ENCODE measurements around the gene MTERF2. TPM values are rescaled to one million over a fixed set of nuclear protein-coding genes. Genes with fewer than 3 reads are reported as not detected.

The MTERF2 gene
- total and polyA plus RNA-seq, 9 donors: 25.2 to 37.7 (median 32.9) TPM

DNA sequence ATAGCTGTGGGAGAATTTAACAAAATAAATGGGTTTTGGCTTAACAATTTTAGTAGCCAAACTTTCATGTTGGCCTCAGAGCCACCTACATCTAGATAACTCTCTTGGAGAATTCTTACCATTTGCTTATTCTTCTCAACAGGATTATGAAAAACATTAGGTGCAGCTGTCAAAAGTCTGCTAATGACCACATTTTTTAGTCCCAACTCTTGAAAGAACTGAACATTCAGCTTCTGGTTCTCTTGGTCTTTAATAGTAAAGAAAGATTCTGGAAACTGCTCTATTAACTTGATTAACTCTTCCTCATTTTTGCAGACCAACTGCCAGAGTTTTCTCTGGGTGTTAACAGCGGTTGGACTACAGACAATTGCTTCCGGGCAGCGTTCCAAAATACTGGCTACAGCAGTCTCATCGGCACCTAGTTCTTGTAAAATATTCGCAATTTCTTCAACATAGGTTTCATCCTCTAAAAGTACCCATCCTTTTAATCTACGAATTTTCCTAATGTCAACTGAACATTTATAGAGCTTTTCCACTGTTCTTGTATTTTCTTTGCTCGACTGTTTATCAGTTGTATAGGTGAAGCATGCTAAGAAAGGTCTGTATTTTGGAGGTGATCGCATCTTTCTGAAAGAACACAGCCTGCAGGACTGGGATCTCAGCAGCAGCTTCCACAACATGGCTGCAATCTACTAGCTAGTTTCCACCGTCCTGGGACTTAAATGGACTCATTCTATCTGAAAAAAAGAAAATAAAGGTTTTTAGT is 8.7 kb downstream of the MTERF2 start:
- no peak overlapping the region for H3K4me3 ChIP-seq (ENCODE audit: low read length)
- H3K27ac ChIP-seq (ENCODE audit: low read length): peak overlapping the region; percentile 10
- H3K4me1 ChIP-seq (ENCODE audit: control insufficient read depth, insufficient read depth, low read length): peaks cover 2% of the 10 kb centered on the region
- WGBS (ENCODE audit: insufficient coverage): 26% methylated on average over 5 of the region's 9 CpGs
- H3K27me3 ChIP-seq (ENCODE audit: control insufficient read depth, insufficient read depth, low read length): no peaks in the 10 kb centered on the region
- no peaks in the 10 kb centered on the region for H3K9me3 ChIP-seq (replicated peaks; ENCODE audit: control insufficient read depth, low read depth, low read length)
- H3K36me3 ChIP-seq (ENCODE audit: control insufficient read depth, insufficient read depth, low read length): peaks cover 25% of the 10 kb centered on the region
- DNase-seq: peak; percentile 65

DNA sequence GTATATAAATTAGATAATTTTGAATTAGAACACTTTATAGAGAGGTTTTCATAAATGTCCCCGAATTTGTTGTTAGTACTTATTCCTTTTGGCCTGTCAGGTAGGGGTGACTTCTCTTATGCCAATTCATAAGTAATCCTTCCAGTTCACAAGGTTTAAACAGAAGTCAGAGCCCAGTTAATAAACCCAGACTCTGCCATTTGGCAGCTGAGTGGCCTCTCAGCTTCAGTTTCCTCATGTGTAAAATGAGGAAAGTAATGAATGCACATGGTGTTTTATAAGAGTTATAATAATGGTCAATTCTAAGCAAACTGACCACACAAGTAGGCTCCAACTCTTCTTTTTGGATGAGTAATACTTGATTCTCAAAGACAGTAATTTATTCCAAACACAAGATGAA is 10.3 kb downstream of the MTERF2 start:
- Histone ChIP-seq H3K4me3 (ENCODE audit: low read length) (no peak overlapping the region), H3K27me3 (ENCODE audit: control insufficient read depth, insufficient read depth, low read length) (no peaks in the 10 kb centered on the region), H3K27ac (ENCODE audit: low read length) (no peak overlapping the region), H3K36me3 (ENCODE audit: control insufficient read depth, insufficient read depth, low read length) (peaks cover 22% of the 10 kb centered on the region), H3K9me3 (replicated peaks; ENCODE audit: control insufficient read depth, low read depth, low read length) (no peaks in the 10 kb centered on the region), H3K4me1 (ENCODE audit: control insufficient read depth, insufficient read depth, low read length) (no peaks in the 10 kb centered on the region)
- WGBS (ENCODE audit: insufficient coverage): no CpG with 5 or more reads among the region's 1 CpG
- no peak for DNase-seq

DNA sequence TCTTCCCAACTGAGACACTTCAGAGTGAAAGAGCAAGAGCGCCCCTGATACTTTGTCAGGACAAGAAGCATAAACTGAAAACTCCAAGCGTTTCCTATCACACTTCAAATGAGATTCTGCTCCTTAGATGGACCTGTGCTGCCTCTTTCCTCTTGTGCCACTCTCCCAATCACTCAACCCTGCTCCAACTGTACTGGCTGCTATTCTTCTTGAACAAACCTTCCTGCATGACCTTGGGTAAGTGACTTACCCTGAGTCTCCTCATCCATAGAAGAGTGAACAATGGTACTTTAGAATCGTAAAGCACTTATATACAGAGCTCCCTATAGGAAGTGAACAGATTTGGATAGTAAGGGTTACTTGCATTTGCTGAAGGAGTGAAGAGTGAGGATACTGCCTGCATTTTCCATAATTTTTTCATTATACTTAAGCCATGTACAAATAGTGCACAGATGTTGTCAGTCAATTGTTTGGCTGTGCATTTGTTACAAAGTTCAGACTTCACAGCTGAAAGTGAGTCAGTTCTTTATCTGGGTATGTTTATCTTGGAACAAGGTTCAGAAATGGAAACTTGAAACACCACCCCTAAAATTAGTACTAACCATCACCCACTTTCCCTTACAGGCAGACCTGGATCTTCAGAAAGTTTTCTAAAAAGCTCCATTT is 10.8 kb downstream of the MTERF2 start:
- H3K36me3 ChIP-seq (ENCODE audit: control insufficient read depth, insufficient read depth, low read length): peaks cover 24% of the 10 kb centered on the region
- 86% methylated on average over 2 of the region's 3 CpGs for WGBS (ENCODE audit: insufficient coverage)
- DNase-seq: no peak
- H3K4me1 ChIP-seq (ENCODE audit: control insufficient read depth, insufficient read depth, low read length): no peaks in the 10 kb centered on the region
- H3K27me3 ChIP-seq (ENCODE audit: control insufficient read depth, insufficient read depth, low read length): no peaks in the 10 kb centered on the region
- no peaks in the 10 kb centered on the region for H3K9me3 ChIP-seq (replicated peaks; ENCODE audit: control insufficient read depth, low read depth, low read length)
- no peak overlapping the region for H3K27ac ChIP-seq (ENCODE audit: low read length)
- no peak overlapping the region for H3K4me3 ChIP-seq (ENCODE audit: low read length)

DNA sequence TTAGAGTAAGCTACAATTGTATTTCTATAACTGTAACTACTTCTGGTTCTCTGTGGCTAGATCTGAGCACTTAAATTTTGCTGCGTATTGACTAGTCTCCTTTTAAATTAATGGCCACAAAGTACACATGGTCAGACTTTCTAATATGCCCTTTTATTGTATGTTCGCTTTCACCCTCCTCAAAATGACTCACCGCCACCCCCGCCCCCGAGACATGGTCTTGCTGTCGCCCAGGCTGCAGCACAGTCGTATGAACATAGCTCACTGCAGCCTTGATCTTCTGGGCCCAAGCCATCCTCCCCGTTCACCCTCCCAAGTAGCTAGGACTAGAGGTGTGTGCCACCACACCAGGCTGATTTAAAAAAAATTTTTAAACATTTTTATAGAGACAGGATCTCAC is 11.8 kb downstream of the MTERF2 start:
- 90% methylated on average over 6 of the region's 8 CpGs for WGBS (ENCODE audit: insufficient coverage)
- Histone ChIP-seq H3K27ac (ENCODE audit: low read length) (no peak overlapping the region), H3K4me1 (ENCODE audit: control insufficient read depth, insufficient read depth, low read length) (no peaks in the 10 kb centered on the region), H3K36me3 (ENCODE audit: control insufficient read depth, insufficient read depth, low read length) (peaks cover 29% of the 10 kb centered on the region), H3K4me3 (ENCODE audit: low read length) (no peak overlapping the region), H3K27me3 (ENCODE audit: control insufficient read depth, insufficient read depth, low read length) (no peaks in the 10 kb centered on the region), H3K9me3 (replicated peaks; ENCODE audit: control insufficient read depth, low read depth, low read length) (no peaks in the 10 kb centered on the region)
- no peak for DNase-seq

DNA sequence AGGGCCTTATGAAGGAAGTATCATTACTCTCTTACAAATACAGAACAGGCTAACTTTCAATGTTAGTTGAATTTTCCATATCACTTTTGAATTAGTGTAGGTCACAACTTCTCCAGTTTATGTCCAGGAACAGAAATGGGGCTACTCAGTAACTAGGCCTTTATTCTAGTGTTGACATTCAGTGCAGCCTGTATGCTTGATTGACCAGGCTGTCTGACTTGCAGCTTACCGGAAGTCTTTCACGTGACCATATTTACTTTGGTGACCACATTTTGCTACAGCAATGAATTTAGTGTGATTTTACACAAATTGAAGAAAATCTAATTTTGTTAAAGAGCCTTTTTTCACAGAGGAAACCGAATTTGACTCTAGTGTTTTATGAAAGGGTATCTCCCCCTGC is 12.4 kb downstream of the MTERF2 start:
- H3K4me3 ChIP-seq (ENCODE audit: low read length): no peak overlapping the region
- H3K27me3 ChIP-seq (ENCODE audit: control insufficient read depth, insufficient read depth, low read length): no peaks in the 10 kb centered on the region
- no peak overlapping the region for H3K27ac ChIP-seq (ENCODE audit: low read length)
- H3K36me3 ChIP-seq (ENCODE audit: control insufficient read depth, insufficient read depth, low read length): peaks cover 27% of the 10 kb centered on the region
- WGBS (ENCODE audit: insufficient coverage): 92% methylated on average over 2 of the region's 3 CpGs
- no peaks in the 10 kb centered on the region for H3K9me3 ChIP-seq (replicated peaks; ENCODE audit: control insufficient read depth, low read depth, low read length)
- H3K4me1 ChIP-seq (ENCODE audit: control insufficient read depth, insufficient read depth, low read length): no peaks in the 10 kb centered on the region
- no peak for DNase-seq

DNA sequence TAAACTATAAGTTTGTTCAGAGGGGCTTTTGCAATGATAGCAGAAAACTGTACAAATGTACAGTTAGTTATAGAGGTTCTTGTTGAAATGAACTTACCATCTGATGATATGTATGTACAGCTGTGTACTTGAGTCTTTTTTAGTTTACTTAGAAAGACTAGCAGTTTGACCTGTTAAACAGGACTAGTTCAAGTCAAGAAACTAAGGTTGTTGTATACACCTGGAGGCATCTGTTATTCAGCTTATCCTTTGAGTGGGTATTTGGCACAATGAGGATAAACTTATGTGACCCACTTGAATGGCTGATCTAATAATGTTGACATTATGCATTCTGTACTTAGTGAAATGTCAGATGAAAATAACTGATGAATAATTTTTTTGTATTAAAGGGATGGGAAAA is 13.4 kb downstream of the MTERF2 start:
- no peak for DNase-seq
- H3K36me3 ChIP-seq (ENCODE audit: control insufficient read depth, insufficient read depth, low read length): peaks cover 26% of the 10 kb centered on the region
- no peaks in the 10 kb centered on the region for H3K4me1 ChIP-seq (ENCODE audit: control insufficient read depth, insufficient read depth, low read length)
- H3K9me3 ChIP-seq (replicated peaks; ENCODE audit: control insufficient read depth, low read depth, low read length): no peaks in the 10 kb centered on the region
- H3K27me3 ChIP-seq (ENCODE audit: control insufficient read depth, insufficient read depth, low read length): no peaks in the 10 kb centered on the region
- H3K4me3 ChIP-seq (ENCODE audit: low read length): no peak overlapping the region
- H3K27ac ChIP-seq (ENCODE audit: low read length): no peak overlapping the region

DNA sequence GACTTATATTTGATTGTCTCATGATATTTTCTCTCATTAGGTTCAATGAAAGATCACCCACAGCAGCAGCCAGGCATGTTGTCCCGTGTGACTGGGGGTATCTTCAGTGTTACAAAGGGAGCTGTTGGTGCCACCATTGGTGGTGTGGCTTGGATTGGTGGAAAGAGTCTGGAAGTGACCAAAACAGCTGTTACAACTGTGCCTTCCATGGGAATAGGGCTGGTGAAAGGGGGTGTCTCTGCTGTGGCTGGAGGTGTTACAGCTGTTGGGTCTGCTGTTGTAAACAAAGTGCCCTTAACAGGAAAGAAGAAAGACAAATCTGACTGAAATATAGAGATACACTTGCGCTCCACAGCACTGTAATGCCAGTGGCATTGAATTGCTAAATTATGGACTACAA is 15.9 kb downstream of the MTERF2 start:
- H3K4me1 ChIP-seq (ENCODE audit: control insufficient read depth, insufficient read depth, low read length): no peaks in the 10 kb centered on the region
- no peak for DNase-seq
- no peak overlapping the region for H3K27ac ChIP-seq (ENCODE audit: low read length)
- H3K27me3 ChIP-seq (ENCODE audit: control insufficient read depth, insufficient read depth, low read length): no peaks in the 10 kb centered on the region
- no peaks in the 10 kb centered on the region for H3K9me3 ChIP-seq (replicated peaks; ENCODE audit: control insufficient read depth, low read depth, low read length)
- no peak overlapping the region for H3K4me3 ChIP-seq (ENCODE audit: low read length)
- peaks cover 23% of the 10 kb centered on the region for H3K36me3 ChIP-seq (ENCODE audit: control insufficient read depth, insufficient read depth, low read length)
- 89% methylated on average over 2 of the region's 2 CpGs for WGBS (ENCODE audit: insufficient coverage)

DNA sequence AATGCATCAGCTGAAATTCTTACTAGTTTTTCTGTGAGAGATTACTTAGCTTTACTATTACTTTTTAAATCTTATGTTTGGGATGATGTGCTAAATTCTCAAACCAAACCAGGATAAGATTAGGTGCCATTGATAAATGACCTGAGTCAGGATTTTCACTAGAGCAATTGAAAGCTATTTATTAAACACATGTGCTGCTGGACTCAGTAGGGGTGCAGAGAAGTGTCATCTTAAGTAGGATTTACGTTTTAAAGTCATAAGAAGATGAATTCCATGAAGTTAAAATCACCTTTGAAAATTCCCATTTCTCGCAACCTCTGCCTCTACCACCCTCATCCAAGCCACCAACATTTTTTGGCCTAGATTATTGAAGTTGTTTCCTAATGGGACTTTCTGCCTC is 22.4 kb downstream of the MTERF2 start:
- Histone ChIP-seq H3K4me3 (ENCODE audit: low read length) (no peak overlapping the region), H3K9me3 (replicated peaks; ENCODE audit: control insufficient read depth, low read depth, low read length) (no peaks in the 10 kb centered on the region), H3K4me1 (ENCODE audit: control insufficient read depth, insufficient read depth, low read length) (no peaks in the 10 kb centered on the region), H3K27me3 (ENCODE audit: control insufficient read depth, insufficient read depth, low read length) (no peaks in the 10 kb centered on the region), H3K27ac (ENCODE audit: low read length) (no peak overlapping the region), H3K36me3 (ENCODE audit: control insufficient read depth, insufficient read depth, low read length) (peaks cover 11% of the 10 kb centered on the region)
- no peak for DNase-seq
- no CpG with 5 or more reads among the region's 2 CpGs for WGBS (ENCODE audit: insufficient coverage)

DNA sequence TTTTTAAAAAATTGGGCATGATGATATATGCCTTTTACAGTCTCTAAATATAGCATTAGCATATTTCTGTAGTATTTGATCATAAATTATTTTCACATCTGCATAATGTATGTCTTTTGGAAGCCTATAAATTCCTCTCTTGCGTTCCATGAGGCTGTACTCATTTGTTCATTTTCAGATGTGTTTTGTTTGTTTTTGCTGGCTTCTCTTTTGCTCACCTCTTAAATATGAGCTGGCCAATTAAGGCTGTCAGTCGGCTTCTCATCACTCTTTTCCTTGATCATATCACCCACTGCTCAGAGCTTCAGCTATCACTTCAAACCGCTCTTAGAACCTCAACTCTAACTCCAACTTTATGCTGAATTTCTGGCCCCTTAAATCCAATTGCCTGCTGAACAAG is 24.7 kb downstream of the MTERF2 start:
- DNase-seq: no peak
- Histone ChIP-seq H3K27ac (ENCODE audit: low read length) (no peak overlapping the region), H3K4me3 (ENCODE audit: low read length) (no peak overlapping the region), H3K9me3 (replicated peaks; ENCODE audit: control insufficient read depth, low read depth, low read length) (no peaks in the 10 kb centered on the region), H3K36me3 (ENCODE audit: control insufficient read depth, insufficient read depth, low read length) (peaks cover 11% of the 10 kb centered on the region), H3K27me3 (ENCODE audit: control insufficient read depth, insufficient read depth, low read length) (no peaks in the 10 kb centered on the region), H3K4me1 (ENCODE audit: control insufficient read depth, insufficient read depth, low read length) (peaks cover 2% of the 10 kb centered on the region)
- 94% methylated on average over 2 of the region's 3 CpGs for WGBS (ENCODE audit: insufficient coverage)

DNA sequence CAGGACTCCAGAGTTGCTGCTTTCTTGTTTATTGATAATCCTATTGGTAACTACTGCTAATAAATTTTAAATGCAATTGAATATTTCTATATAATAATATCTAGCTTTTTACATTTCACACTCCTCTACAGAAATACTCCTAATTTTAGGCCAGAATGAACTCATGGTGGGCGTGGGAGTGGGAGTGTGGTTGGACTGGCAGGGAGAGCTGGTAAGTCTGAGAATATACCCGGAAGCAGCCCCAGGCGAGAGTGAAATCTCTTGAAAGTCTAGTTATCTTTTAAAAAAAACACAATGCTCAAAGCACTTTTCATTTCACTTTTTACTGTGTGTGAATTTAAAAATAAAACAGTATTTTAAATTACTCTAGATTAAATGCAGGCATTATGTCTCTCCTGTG is 26.5 kb downstream of the MTERF2 start:
- Histone ChIP-seq H3K9me3 (replicated peaks; ENCODE audit: control insufficient read depth, low read depth, low read length) (no peaks in the 10 kb centered on the region), H3K27ac (ENCODE audit: low read length) (no peak overlapping the region), H3K4me3 (ENCODE audit: low read length) (no peak overlapping the region), H3K36me3 (ENCODE audit: control insufficient read depth, insufficient read depth, low read length) (peaks cover 11% of the 10 kb centered on the region), H3K4me1 (ENCODE audit: control insufficient read depth, insufficient read depth, low read length) (peaks cover 2% of the 10 kb centered on the region), H3K27me3 (ENCODE audit: control insufficient read depth, insufficient read depth, low read length) (no peaks in the 10 kb centered on the region)
- DNase-seq: no peak
- WGBS (ENCODE audit: insufficient coverage): no CpG with 5 or more reads among the region's 3 CpGs

Data from muscle of leg (tissue), 11 donors.